Skeletal muscle cell (primary cell): Measurements from ENCODE around the gene PLEKHA4.
"Not testable (repeated sequence)": the region's sequence is repeated elsewhere in the genome, so short reads cannot be mapped to it uniquely, and the experiment has no call there.

ENCODE experiments used
- DNase-seq: peaks from one replicate; pipeline ENCODE4 v3.0.0-alpha.2; 2010; ENCODE audit warnings: low read depth
- H3K4me3 ChIP-seq: 2 replicates; pipeline ENCODE4 v1.5.1; 2011; ENCODE audit warnings: low read depth, mild to moderate bottlenecking, control low read depth, low read length, moderate library complexity

PLEKHA4 gene

DNA sequence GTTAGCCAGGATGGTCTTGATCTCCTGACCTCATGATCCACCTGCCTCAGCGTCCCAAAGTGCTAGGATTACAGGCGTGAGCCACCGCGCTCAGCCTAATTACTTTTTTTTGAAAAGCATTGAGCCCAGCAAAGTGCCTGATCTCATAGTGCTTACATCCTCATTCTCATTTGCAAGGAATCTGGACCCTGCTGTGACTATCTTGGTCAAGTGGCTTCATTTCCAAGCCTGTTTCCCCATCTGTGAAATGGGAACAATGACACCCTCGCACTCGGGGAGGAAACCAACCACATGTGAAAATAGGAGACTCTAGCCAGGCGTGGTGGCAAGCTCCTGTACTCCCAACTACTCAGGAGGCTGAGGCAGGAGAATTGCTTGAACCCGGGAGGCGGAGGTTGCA is 1.6 kb upstream of the PLEKHA4 start:
- no peak for DNase-seq

GRCh38 chr19:48867746-48868113 is 687 bp downstream of the PLEKHA4 start:
- H3K4me3 ChIP-seq, result peak overlapping the region; percentile 60

More for the DNA sequence above, 1.6 kb upstream of the PLEKHA4 start:
- H3K4me3 ChIP-seq, result no peak overlapping the region

GRCh38 chr19:48867123-48867745 is 1.2 kb downstream of the PLEKHA4 start:
- H3K4me3 ChIP-seq, result peak overlapping the region; percentile 60

More at GRCh38 chr19:48867746-48868113, 687 bp downstream of the PLEKHA4 start:
- no peak for DNase-seq

DNA sequence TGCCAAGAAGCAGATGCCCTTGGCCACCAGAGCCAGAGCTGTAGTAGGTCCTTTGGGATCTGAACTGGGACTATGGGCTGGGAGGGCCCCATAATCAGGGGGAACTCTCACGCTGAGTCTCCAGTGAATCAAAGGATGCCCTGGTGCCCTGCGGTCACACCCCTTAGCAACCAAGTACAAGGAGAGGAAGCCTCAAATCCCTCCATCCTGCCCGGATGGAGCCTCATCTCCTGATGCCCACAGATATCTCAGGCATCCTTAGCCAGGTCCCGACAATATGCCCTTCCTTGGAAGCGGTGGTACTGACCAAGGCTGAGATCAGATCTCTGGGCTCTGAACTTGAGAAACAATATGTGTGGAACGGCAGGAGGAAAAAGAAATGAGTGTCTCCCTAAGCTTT is 1.7 kb downstream of the PLEKHA4 start:
- no peak for DNase-seq
- peak overlapping the region; percentile 60 for H3K4me3 ChIP-seq

More at GRCh38 chr19:48867123-48867745, 1.2 kb downstream of the PLEKHA4 start:
- no peak for DNase-seq

GRCh38 chr19:48862827-48863226 is 5.6 kb downstream of the PLEKHA4 start:
- no peak overlapping the region for H3K4me3 ChIP-seq
- DNase-seq, result no peak

GRCh38 chr19:48861313-48861712 is 7.1 kb downstream of the PLEKHA4 start:
- no peak overlapping the region for H3K4me3 ChIP-seq

GRCh38 chr19:48859711-48860572 is 8.5 kb downstream of the PLEKHA4 start:
- no peak for DNase-seq
- H3K4me3 ChIP-seq, result no peak overlapping the region

More at GRCh38 chr19:48861313-48861712, 7.1 kb downstream of the PLEKHA4 start:
- no peak for DNase-seq

DNA sequence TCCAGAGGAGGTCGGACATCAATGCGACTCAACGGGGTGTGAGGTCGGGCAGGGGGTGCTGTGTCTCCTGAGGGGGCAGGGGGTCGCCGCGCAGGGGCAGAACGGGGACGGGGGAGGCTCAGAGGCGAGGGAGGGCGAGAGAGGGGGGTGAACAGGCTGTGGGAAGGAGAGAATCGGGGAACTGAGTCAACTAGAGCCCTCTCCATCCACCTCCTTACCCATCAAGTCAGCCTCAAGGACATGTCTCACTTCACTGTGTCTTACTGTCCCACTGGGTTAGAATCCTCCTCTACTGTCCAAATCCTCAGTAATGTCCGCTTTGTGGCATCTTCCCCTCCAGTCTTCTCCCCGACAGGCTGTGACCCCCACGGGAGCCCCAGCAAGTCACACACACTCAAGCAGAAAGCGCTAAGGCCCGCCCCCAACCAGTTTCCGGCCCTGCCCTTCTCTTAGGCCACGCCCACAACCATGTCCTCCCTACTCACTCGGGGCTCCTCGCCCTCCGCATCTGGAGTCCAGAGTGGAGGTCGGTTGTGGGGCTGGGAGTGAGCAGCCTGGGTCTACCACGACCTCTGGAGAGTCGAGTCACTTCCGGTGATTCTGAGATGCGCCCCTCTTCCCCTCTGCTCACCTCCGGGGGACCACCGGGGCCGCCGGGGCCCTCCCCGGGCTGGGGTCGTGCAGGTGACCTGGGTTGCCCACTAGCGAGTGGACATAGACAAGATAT is 9.3 kb downstream of the PLEKHA4 start:
- H3K4me3 ChIP-seq, result no peak overlapping the region
- DNase-seq, result no peak

DNA sequence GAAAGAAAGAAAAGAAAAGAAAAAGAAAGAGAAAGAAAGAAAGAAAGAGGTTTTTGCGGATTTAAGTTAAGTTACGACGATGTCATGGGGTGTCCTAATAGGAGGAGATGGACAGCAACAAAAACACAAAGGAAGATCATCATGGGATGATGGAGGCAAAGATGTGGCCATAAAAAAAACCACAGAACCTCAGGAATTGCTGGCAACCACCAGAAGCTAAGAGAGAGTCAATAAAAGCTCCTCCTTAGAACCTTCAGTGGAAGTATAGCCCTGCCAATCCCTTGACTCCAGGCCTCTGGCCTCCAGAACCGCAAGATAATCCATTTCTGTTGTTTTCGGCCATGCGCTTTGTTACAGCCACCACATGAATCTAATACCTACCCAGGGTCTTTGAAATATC is 11.5 kb downstream of the PLEKHA4 start:
- no peak for DNase-seq
- H3K4me3 ChIP-seq, result no peak overlapping the region

- H3K4me3 ChIP-seq, result no peak overlapping the region
- DNase-seq, result no peak
These were observed 14.3 kb downstream of the PLEKHA4 start for GRCh38 chr19:48854103-48854502.

DNA sequence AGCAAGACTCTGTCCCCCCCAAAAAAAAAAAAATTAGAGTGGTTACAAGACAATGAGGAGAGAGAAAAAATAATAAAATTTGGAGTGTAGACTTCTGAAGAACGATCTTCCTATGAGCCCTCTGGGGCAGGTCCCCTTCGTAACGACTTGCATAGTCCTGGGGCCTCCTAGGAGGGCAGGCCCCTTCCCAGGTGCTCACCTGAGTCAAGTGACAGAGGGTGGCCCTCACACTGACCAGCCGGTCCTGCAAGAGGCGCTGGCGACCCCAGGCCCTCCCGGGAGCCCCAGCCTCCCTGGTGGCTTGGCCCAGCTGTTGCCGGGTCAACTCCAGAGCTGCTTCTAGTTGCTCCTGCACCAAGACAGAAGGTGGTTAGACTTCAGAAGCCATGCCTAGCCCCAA is 14.9 kb downstream of the PLEKHA4 start:
- no peak for DNase-seq
- H3K4me3 ChIP-seq, result no peak overlapping the region

DNA sequence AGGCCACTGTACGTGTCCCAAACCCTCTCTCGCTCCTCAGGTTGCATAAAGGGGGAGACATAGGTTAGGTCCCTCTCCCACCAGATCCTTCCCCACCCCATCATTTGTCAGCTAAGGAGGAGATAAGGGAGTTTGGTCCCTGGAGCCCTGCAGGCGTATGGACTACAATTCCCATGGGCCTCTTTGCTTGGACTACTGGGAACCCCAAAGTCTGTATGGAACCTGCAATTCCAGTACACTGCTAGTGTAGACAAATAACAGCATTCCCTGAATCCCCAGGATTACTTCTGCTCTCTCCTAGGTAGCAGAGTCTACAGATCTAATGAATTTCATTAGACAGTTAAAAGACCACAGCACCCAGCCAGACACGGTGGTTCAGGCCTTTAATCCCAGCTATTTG is 16.1 kb downstream of the PLEKHA4 start:
- no peak for DNase-seq

GRCh38 chr19:48846659-48847058 is 21.8 kb downstream of the PLEKHA4 start:
- H3K4me3 ChIP-seq, DNase-seq: not testable (repeated sequence)

More for the DNA sequence above, 16.1 kb downstream of the PLEKHA4 start:
- no peak overlapping the region for H3K4me3 ChIP-seq

DNA sequence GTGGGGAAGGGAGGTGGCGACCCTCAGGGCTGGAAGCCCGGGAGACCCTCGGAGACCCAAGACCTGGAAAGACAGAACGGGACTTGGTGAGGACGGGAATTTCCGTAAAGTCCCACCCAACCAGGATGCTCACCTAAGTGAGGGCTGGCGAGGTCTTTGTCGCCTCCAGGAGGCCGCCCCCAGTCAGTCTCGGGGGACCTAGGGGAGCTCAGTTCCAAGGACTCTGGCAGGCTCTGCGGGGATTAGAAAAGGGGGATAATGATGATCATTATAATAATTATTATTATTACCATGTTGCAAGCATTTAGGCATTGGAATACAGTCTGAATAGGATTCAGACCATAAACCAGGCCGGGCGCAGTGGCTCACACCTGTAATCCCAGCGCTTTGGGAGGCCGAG is 23.0 kb downstream of the PLEKHA4 start:
- H3K4me3 ChIP-seq, result no peak overlapping the region
- no peak for DNase-seq

DNA sequence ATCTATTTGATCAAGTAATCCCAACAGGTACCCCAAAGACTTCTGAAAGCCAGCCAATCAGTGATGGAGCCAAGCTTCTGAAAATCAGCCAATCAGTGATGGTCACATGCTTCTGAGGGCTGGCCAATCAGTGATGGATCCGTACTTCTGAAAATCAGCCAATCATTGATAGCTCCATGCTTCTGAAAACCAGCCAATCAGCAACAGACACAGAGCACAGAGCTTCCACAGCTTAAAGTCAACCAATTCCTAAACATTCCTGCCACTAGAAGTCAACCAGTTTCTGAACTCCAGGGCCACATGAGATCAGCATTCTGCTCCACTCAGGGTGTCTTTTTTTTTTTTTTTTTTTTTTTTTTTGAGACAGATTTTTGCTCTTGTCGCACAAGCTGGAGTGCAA is 23.9 kb downstream of the PLEKHA4 start:
- no peak for DNase-seq
- no peak overlapping the region for H3K4me3 ChIP-seq

DNA sequence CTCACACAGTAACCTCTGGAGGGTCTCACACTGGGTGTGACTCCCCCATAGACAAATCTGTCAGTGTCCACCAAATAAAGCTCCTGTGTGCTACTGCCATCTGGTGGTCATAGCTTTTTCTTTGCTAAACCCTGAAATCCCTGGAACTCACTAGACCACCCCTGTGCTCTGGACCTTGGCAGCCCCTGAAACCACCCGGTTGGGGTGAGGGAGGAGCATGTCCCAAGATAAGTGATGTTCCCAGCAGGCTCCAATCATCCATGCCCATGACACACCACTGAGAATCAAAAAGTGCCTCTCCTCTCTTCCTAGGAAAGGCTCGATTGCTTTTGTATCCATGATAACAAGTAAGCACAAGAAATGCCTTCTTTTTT is 25.6 kb downstream of the PLEKHA4 start:
- DNase-seq, result no peak
- no peak overlapping the region for H3K4me3 ChIP-seq

- no peak for DNase-seq
- no peak overlapping the region for H3K4me3 ChIP-seq
These were observed 26.8 kb downstream of the PLEKHA4 start for GRCh38 chr19:48841571-48841970.

- no peak overlapping the region for H3K4me3 ChIP-seq
- DNase-seq, result no peak
These were observed 27.4 kb downstream of the PLEKHA4 start for GRCh38 chr19:48841047-48841446.

GRCh38 chr19:48837687-48838086 is 30.7 kb downstream of the PLEKHA4 start:
- no peak for DNase-seq
- no peak overlapping the region for H3K4me3 ChIP-seq

DNA sequence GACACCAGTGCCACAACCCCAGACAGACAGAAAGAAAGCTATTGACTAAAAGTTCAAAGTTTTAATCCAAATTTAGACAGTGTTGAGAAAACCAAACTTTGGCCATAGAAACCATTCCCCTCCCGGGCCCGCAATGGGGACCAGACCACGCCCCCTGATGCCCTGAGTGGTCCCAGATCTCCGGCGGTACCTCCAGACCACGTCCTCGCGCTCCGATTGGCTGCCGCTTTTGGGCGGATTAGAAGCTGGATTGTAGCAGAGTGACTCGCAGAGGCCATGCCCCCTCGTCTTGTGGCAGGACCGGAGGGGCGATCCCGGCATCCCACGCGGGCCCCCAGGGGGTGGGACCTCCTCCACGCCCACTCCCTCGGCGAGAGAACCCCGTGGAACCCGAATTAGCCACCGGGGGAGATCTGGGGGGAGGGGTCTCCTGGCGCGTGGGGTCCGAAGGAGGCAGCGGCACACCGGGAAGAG is 31.3 kb downstream of the PLEKHA4 start:
- H3K4me3 ChIP-seq, result peak overlapping the region; percentile 37
- no peak for DNase-seq
